Prostate gland (tissue), 2 donors: ENCODE measurements around the gene MPST. TPM values are rescaled to one million over a fixed set of nuclear protein-coding genes. Genes with fewer than 3 reads are reported as not detected.

Source experiments
- DNase-seq: peaks from one replicate; pipeline ENCODE4 v3.0.0-alpha.2; 2019; ENCODE audit warnings: low spot score
- H3K27ac ChIP-seq, 2 donors: fragments of 200-600 bp; sonication (generic); 2 replicates each; pipeline ENCODE4 v1.5.1; 2017 to 2019
- H3K27me3 ChIP-seq: fragments of 200-600 bp; sonication (generic); replicated peaks from 2 replicates; pipeline ENCODE4 v1.5.1; 2019; ENCODE audit not compliant: insufficient read depth
- H3K36me3 ChIP-seq, 2 donors: fragments of 200-600 bp; sonication (generic); 1 replicate in 1 of 2; 2 replicates in 1 of 2; pipeline versions ENCODE4 v1.5.1 to v1.8.1; 2017 to 2019
- H3K4me1 ChIP-seq: fragments of 200-600 bp; sonication (generic); replicated peaks from 2 replicates; pipeline ENCODE4 v1.5.1; 2019
- H3K4me3 ChIP-seq, 2 donors: fragments of 200-600 bp; sonication (generic); 2 replicates each; pipeline ENCODE4 v1.5.1; 2017 to 2019
- H3K9me3 ChIP-seq: fragments of 200-600 bp; sonication (generic); 2 replicates; pipeline ENCODE4 v1.5.1; 2017
- POLR2A ChIP-seq: fragments of 450-650 bp; IDR thresholded peaks from one replicate; pipeline ENCODE4 v1.6.1; 2016; ENCODE audit warnings: antibody characterized with exemption, mild to moderate bottlenecking
- POLR2AphosphoS5 ChIP-seq: sonication (generic); formaldehyde crosslinking; IDR thresholded peaks from one replicate; pipeline ENCODE4 v1.6.1; 2017; ENCODE audit warnings: antibody characterized with exemption
- WGBS: methylation state at CpG from one replicate; pipeline ENCODE4 v1.1.5; 2018; 5-methylcytosine and 5-hydroxymethylcytosine counted together
- intact Hi-C: fragments of 100-400 bp; cut with DNase I; formaldehyde crosslinking; loops from one replicate; pipeline ENCODE4 v1.14.2; 2022
- total RNA-seq, 2 donors: library from RNA; depleted of rRNA; stranded (reverse); fragments of >200 nt; gene quantifications; one replicate each; pipeline ENCODE4 v1.1.0, GENCODE V29; 2016
- TF ChIP-seq, protein P1 (sequence below), 4 experiments: fragments of 200-600 bp in 2 of 4; fragments of 450-650 bp in 2 of 4; sonication (generic) in 2 of 4; IDR thresholded peaks; 1 replicate in 3 of 4; 2 replicates in 1 of 4; pipeline ENCODE4 v1.5.1; 2016 to 2019; ENCODE audit warnings: antibody characterized with exemption in 4 of 4, mild to moderate bottlenecking in 2 of 4, moderate library complexity in 2 of 4

The MPST gene
- total RNA-seq, 2 donors from 2014 or later, result 136 to 192 TPM

DNA sequence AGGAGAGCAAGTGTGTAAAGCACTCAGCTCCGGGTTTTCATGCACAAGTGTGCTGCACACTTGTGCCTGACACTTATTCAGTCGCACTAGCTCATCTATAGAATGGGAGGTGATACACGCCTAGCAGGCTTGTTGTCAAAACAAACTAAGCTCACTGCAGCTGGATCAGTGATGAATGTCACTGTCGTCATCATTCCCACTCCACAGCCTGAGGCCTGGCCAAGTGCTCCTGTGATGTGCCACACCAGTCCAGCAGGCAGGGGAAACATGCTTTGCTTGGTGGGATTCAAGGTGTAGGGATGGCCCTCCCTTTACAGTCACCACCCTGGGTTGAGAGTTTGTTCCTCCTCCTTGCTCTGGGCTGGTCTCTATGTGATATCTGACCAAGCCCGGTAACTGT is 6.8 kb downstream of the MPST start:
- Histone ChIP-seq H3K9me3 (no peaks in the 10 kb centered on the region), H3K27ac (no peak overlapping the region), H3K27me3 (no peaks in the 10 kb centered on the region), H3K36me3 (peaks cover 4 to 5% of the 10 kb centered on the region in 2 donors), H3K4me3 (no peak overlapping the region), H3K4me1 (no peaks in the 10 kb centered on the region)
- no peak for DNase-seq
- intact Hi-C loops, result no loop called here
- WGBS, result 97% methylated on average over 5 of the region's 5 CpGs
- TF ChIP-seq POLR2A, result no peak
- TF ChIP-seq POLR2AphosphoS5, result no peak
- TF ChIP-seq, protein P1, sequence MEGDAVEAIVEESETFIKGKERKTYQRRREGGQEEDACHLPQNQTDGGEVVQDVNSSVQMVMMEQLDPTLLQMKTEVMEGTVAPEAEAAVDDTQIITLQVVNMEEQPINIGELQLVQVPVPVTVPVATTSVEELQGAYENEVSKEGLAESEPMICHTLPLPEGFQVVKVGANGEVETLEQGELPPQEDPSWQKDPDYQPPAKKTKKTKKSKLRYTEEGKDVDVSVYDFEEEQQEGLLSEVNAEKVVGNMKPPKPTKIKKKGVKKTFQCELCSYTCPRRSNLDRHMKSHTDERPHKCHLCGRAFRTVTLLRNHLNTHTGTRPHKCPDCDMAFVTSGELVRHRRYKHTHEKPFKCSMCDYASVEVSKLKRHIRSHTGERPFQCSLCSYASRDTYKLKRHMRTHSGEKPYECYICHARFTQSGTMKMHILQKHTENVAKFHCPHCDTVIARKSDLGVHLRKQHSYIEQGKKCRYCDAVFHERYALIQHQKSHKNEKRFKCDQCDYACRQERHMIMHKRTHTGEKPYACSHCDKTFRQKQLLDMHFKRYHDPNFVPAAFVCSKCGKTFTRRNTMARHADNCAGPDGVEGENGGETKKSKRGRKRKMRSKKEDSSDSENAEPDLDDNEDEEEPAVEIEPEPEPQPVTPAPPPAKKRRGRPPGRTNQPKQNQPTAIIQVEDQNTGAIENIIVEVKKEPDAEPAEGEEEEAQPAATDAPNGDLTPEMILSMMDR (IDR thresholded peaks at IDR 0.05), result no peak

DNA sequence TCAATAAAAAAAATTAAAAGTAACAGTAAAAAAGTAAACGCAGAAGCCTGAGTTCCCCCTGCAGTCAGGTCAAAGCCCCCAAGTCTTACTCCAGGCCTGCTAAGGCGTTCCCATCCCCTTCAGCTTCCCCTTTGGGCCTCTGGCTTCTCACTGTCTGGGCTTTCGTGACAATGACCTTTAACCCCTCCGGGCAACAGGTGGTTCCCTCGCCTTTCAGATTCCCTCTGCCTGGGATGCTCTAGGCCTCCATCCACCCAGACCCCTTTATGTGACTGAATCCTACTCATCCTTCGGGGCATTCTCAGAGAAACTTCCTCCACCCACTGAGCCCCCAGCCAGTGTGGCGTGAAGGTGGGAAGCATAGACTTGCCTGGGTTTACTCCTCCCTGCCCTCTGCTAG is 8.0 kb downstream of the MPST start:
- H3K4me1 ChIP-seq, result no peaks in the 10 kb centered on the region
- no peak for DNase-seq
- 85% methylated on average over 7 of the region's 7 CpGs for WGBS
- no peaks in the 10 kb centered on the region for H3K9me3 ChIP-seq
- H3K27me3 ChIP-seq, result no peaks in the 10 kb centered on the region
- H3K4me3 ChIP-seq, result no peak overlapping the region
- intact Hi-C loops, result no loop called here
- H3K36me3 ChIP-seq, result peaks cover 4 to 5% of the 10 kb centered on the region in 2 donors
- no peak overlapping the region for H3K27ac ChIP-seq
- TF ChIP-seq POLR2A (no peak), POLR2AphosphoS5 (no peak)
- TF ChIP-seq, protein P1 (IDR thresholded peaks at IDR 0.05), result no peak

DNA sequence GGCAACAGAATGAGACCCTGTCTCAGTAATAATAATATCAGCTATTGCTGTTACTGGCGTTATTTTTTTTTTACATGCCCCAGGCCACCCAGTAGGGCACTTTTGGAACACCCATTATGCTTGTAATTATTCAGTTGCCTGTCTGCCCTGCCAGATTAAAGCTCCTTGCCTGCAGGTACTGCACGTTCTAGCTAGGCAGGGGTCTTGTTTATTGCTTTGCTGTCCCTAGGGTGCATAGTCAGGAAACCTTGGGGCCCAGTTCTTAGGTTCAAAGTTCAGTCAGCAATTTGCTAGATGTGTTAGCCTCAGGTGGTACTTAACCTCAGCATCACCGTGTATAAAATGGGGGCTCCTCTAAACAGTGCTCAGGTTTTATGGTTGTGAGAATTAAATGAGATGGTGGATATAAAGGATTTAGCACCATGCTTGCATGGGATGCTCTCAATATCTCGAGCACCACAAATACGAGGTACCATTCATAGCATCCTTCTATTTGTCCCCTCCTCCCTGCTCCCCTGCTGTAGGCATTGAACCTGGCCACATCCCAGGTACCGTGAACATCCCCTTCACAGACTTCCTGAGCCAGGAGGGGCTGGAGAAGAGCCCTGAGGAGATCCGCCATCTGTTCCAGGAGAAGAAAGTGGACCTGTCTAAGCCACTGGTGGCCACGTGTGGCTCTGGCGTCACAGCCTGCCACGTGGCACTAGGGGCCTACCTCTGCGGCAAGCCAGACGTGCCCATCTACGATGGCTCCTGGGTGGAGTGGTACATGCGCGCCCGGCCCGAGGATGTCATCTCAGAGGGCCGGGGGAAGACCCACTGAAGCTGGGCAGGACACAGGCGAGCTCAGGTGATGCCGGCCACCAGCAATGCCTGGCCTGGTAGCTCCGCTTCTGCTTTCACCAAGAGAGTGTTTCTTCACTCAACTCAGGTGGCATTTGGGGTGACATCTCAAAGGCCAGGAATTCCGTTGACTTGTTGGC is 9.4 kb downstream of the MPST start:
- no peak for DNase-seq
- Histone ChIP-seq H3K27me3 (no peaks in the 10 kb centered on the region), H3K4me3 (no peak overlapping the region), H3K9me3 (no peaks in the 10 kb centered on the region), H3K27ac (no peak overlapping the region), H3K36me3 (peaks cover 4 to 5% of the 10 kb centered on the region in 2 donors), H3K4me1 (no peaks in the 10 kb centered on the region)
- 87% methylated on average over 22 of the region's 22 CpGs for WGBS
- intact Hi-C loops, result no loop called here
- TF ChIP-seq, protein P1 (IDR thresholded peaks at IDR 0.05), result no peak
- no peak for TF ChIP-seq POLR2AphosphoS5
- TF ChIP-seq POLR2A, result no peak

DNA sequence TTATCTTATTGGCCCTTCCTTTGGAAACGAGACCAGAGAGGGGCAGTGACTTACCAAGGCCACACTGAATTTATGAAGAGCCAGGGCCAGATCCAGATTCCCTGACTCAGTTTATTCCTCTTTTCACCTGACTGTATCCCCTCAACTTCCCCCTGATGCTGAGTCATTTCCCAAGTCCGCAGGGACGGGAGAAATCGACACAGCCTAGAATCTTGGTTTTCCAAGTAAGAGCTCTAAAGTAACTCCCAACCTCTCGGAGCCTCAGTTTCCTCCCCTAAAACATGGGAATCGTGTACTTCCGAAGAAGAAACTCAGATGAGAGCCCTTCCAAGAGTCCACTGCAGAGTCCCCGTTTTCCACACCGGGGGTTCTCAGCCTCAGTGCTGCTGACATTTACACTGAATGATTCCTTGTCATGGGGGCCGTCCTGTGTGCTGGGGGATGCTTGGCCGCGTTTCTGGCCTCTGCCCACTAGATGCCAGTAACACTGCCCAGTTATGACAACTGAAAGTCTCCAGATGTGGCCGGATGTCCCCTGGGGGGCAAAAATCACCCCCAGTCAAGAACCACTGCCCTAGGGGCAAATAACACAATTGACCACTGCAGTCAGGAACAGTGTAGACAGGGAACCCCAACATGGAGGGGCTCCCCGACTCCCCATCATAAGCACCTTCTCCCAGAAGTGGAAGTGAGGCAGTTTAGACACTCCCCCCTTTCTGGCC is 11.2 kb downstream of the MPST start:
- TF ChIP-seq POLR2AphosphoS5, result no peak
- no peak for TF ChIP-seq POLR2A
- TF ChIP-seq, protein P1 (IDR thresholded peaks at IDR 0.05), result no peak
- intact Hi-C loops, result no loop called here
- no peak overlapping the region for H3K27ac ChIP-seq
- H3K36me3 ChIP-seq, result peaks cover 0 to 5% of the 10 kb centered on the region in 2 donors
- 76% methylated on average over 14 of the region's 14 CpGs for WGBS
- no peaks in the 10 kb centered on the region for H3K9me3 ChIP-seq
- no peaks in the 10 kb centered on the region for H3K27me3 ChIP-seq
- DNase-seq, result no peak
- no peak overlapping the region for H3K4me3 ChIP-seq
- no peaks in the 10 kb centered on the region for H3K4me1 ChIP-seq
